CD4-positive, alpha-beta T cell (primary cell): ENCODE measurements around the gene PARD6G. TPM values are rescaled to one million over a fixed set of nuclear protein-coding genes. Genes with fewer than 3 reads are reported as not detected.
A peak's percentile ranks its signal among the peaks of the same experiment; 100 is the strongest.

ENCODE experiments used
- ATAC-seq: fragments of 200-7000 bp; cut with Tn5 transposase; one replicate; pipeline ENCODE4 v1.10.0; 2022; ENCODE audit warnings: mild to moderate bottlenecking; ENCODE audit not compliant: poor library complexity
- CTCF ChIA-PET: fragments of 350-600 bp; sonication (Branson Sonifier 250); formaldehyde crosslinking; loops from one replicate; lab custom pipeline; 2021; ENCODE audit warnings: antibody characterized with exemption, inconsistent platforms; lab: Charles Lee
- POLR2A ChIA-PET: fragments of 350-600 bp; sonication (Branson Sonifier 250); formaldehyde crosslinking; loops from one replicate; lab custom pipeline; 2021; ENCODE audit warnings: antibody characterized with exemption, inconsistent platforms; lab: Charles Lee
- DNase-seq, 14 experiments: peaks; one replicate each; pipeline ENCODE4 v3.0.0-alpha.2; 2013 to 2020; ENCODE audit warnings: mixed read lengths in 2 of 14
- H3K27ac ChIP-seq, 2 donors: one replicate each; pipeline versions ENCODE4 v1.5.1 to v1.7.0; 2013; ENCODE audit warnings: low read length in 2 of 2, low read depth in 1 of 2, mild to moderate bottlenecking in 1 of 2
- H3K27me3 ChIP-seq, 2 experiments: 1 replicate in 1 of 2; 2 replicates in 1 of 2; pipeline versions ENCODE4 v1.6.1 to v1.7.0; 2013; ENCODE audit warnings: low read length in 2 of 2, control low read depth in 1 of 2, mild to moderate bottlenecking in 1 of 2, moderate library complexity in 1 of 2; ENCODE audit not compliant: insufficient read depth in 2 of 2, control insufficient read depth in 1 of 2
- H3K36me3 ChIP-seq: one replicate; pipeline ENCODE4 v1.6.1; 2013; ENCODE audit warnings: low read length, control low read depth; ENCODE audit not compliant: insufficient read depth
- H3K4me1 ChIP-seq: one replicate; pipeline ENCODE4 v1.6.1; 2013; ENCODE audit warnings: low read length, control low read depth; ENCODE audit not compliant: insufficient read depth
- H3K4me3 ChIP-seq: one replicate; pipeline ENCODE4 v1.5.1; 2013; ENCODE audit warnings: mild to moderate bottlenecking, low read length, moderate library complexity
- H3K9me3 ChIP-seq, 2 experiments: 1 replicate in 1 of 2; 2 replicates in 1 of 2; pipeline versions ENCODE4 v1.6.1 to v1.7.0; 2013; ENCODE audit warnings: low read length in 2 of 2, mild to moderate bottlenecking in 2 of 2, control low read depth in 1 of 2, moderate library complexity in 1 of 2; ENCODE audit not compliant: control insufficient read depth in 1 of 2, insufficient read depth in 1 of 2
- H3K27ac Mint-ChIP-seq: one replicate; pipeline ENCODE4 v1.8.0; 2020; ENCODE audit warnings: mixed read lengths
- H3K27me3 Mint-ChIP-seq: one replicate; pipeline ENCODE4 v1.8.0; 2021; ENCODE audit warnings: mixed read lengths
- H3K36me3 Mint-ChIP-seq: one replicate; pipeline ENCODE4 v1.8.0; 2021; ENCODE audit warnings: low read depth, mixed read lengths
- H3K4me1 Mint-ChIP-seq: one replicate; pipeline ENCODE4 v1.8.0; 2021; ENCODE audit warnings: low read depth, mixed read lengths
- H3K4me3 Mint-ChIP-seq: one replicate; pipeline ENCODE4 v1.8.0; 2020; ENCODE audit warnings: mild to moderate bottlenecking, mixed read lengths
- H3K9me3 Mint-ChIP-seq: one replicate; pipeline ENCODE4 v1.8.0; 2020; ENCODE audit warnings: mixed read lengths
- intact Hi-C, 2 experiments: fragments of 100-400 bp; cut with DNase I in 1 of 2; cut with micrococcal nuclease in 1 of 2; formaldehyde crosslinking; loops; one replicate each; pipeline versions ENCODE4 v1.15.1 to v1.9.0; 2023 to 2025; cut with DNase I, micrococcal nuclease
- total RNA-seq, 174 experiments: library from RNA in 2 of 174; stranded (reverse) in 2 of 174; gene quantifications; one replicate each; pipeline ENCODE4 v1.2.3 and lab custom pipeline; 2021 to 2026
- TF ChIP-seq, protein P1 (sequence below): fragments of 200-600 bp; IDR thresholded peaks from one replicate; pipeline ENCODE4 v1.8.0; 2022; ENCODE audit warnings: antibody characterized with exemption, mild to moderate bottlenecking

PARD6G gene
- total RNA-seq, 2 experiments from 2014 or later: 0.38 to 1.1 TPM

DNA sequence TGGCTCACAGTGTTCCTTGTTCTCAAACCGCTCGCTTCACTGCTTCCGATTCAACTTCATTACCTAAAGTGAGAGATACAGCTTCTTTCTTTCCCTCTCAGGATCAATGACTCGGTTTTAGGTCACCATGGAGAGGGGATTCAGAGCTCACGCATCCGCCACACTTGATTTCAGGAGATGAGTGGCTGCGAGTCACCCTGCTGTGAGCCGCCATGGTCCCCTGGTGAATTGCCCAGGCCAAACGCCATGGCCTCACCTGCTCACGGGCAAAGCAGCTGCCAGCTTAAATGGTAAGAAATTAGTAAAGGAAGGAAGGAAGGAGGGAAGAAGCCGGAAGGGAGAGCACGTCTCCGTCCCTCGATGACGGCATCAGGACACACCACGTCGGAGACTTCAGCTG, 77.7 kb downstream of the PARD6G start:
- peaks cover 44% of the 10 kb centered on the region for H3K27me3 Mint-ChIP-seq
- ATAC-seq (no peak), DNase-seq (no peak)
- intact Hi-C loops: no loop called here
- Histone ChIP-seq H3K27ac (no peak overlapping the region), H3K9me3 (peaks cover 6 to 19% of the 10 kb centered on the region in 2 experiments), H3K4me1 (peaks cover 30% of the 10 kb centered on the region), H3K4me3 (no peak overlapping the region), H3K36me3 (no peaks in the 10 kb centered on the region), H3K27me3 (peaks cover 23 to 25% of the 10 kb centered on the region in 2 experiments)
- CTCF ChIA-PET: no interaction called here
- TF ChIP-seq, protein P1, sequence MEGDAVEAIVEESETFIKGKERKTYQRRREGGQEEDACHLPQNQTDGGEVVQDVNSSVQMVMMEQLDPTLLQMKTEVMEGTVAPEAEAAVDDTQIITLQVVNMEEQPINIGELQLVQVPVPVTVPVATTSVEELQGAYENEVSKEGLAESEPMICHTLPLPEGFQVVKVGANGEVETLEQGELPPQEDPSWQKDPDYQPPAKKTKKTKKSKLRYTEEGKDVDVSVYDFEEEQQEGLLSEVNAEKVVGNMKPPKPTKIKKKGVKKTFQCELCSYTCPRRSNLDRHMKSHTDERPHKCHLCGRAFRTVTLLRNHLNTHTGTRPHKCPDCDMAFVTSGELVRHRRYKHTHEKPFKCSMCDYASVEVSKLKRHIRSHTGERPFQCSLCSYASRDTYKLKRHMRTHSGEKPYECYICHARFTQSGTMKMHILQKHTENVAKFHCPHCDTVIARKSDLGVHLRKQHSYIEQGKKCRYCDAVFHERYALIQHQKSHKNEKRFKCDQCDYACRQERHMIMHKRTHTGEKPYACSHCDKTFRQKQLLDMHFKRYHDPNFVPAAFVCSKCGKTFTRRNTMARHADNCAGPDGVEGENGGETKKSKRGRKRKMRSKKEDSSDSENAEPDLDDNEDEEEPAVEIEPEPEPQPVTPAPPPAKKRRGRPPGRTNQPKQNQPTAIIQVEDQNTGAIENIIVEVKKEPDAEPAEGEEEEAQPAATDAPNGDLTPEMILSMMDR: no peak
- POLR2A ChIA-PET: no interaction called here
- H3K9me3 Mint-ChIP-seq: peaks cover 2% of the 10 kb centered on the region
- H3K27ac Mint-ChIP-seq: no peak overlapping the region
- H3K4me1 Mint-ChIP-seq: no peaks in the 10 kb centered on the region
- no peak overlapping the region for H3K4me3 Mint-ChIP-seq
- H3K36me3 Mint-ChIP-seq: no peaks in the 10 kb centered on the region

DNA sequence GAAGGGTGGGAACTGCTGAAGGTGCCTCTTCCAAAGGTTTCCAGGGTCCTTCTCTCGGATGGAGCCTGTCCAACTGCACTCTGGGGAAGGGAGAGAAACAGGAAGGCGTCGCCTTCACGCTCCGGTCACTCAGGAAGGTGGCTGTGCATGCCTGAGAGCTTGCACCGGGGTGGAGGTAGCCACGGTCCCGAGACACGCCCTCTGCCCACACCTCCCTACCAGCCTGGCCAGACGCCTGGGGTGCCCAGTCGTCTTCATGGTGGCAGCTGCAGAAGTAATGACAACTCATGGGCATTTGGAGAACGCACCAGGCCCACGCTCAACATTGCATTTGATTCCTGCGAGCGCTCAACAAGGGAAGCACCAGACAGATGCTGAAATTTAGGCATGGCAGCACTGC, 78.3 kb downstream of the PARD6G start:
- H3K27ac ChIP-seq: no peak overlapping the region
- ATAC-seq (no peak), DNase-seq (no peak)
- no peaks in the 10 kb centered on the region for H3K4me1 Mint-ChIP-seq
- intact Hi-C loops: no loop called here
- ChIA-PET CTCF (interaction anchor here (0.7 kb wide), 1 partner anchor 44 kb away, joined by 3 read pairs; no protein-coding TSS in a partner anchor), POLR2A (no interaction called here)
- no peaks in the 10 kb centered on the region for H3K36me3 ChIP-seq
- peaks cover 4% of the 10 kb centered on the region for H3K9me3 Mint-ChIP-seq
- TF ChIP-seq, protein P1: no peak
- H3K9me3 ChIP-seq: peaks cover 12 to 25% of the 10 kb centered on the region in 2 experiments
- no peak overlapping the region for H3K27ac Mint-ChIP-seq
- H3K4me3 Mint-ChIP-seq: no peak overlapping the region
- H3K27me3 ChIP-seq: peaks cover 23 to 27% of the 10 kb centered on the region in 2 experiments
- peaks cover 23% of the 10 kb centered on the region for H3K4me1 ChIP-seq
- H3K36me3 Mint-ChIP-seq: no peaks in the 10 kb centered on the region
- peaks cover 49% of the 10 kb centered on the region for H3K27me3 Mint-ChIP-seq
- H3K4me3 ChIP-seq: no peak overlapping the region

DNA sequence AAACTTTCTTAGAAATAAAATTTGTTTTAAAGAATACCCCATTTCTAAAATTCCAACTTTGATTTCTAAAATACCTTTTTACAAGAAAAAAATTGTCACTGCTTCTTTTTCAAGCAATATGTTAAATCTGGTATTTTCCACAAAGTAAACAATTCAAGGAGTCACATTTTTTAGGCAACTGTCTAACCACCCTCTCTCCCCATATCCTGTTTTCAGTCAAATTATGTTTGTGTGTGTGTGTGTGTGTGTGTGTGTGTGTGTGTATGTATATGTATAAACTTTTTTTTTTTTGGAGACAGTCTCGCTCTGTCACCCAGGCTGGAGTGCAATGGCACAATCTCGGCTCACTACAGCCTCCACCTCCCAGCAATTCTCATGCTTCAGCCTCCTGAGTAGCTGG, 79.0 kb downstream of the PARD6G start:
- Mint-ChIP-seq H3K36me3 (no peaks in the 10 kb centered on the region), H3K9me3 (peaks cover 4% of the 10 kb centered on the region), H3K4me3 (no peak overlapping the region), H3K4me1 (no peaks in the 10 kb centered on the region), H3K27me3 (peaks cover 54% of the 10 kb centered on the region), H3K27ac (no peak overlapping the region)
- ATAC-seq (no peak), DNase-seq (peak in 1 of 14 experiments; percentile 12)
- H3K27ac ChIP-seq: no peak overlapping the region
- H3K9me3 ChIP-seq: peaks cover 12 to 32% of the 10 kb centered on the region in 2 experiments
- H3K4me3 ChIP-seq: no peak overlapping the region
- CTCF ChIA-PET: interaction anchor here (0.7 kb wide), 1 partner anchor 43 kb away, joined by 3 read pairs; no protein-coding TSS in a partner anchor
- H3K36me3 ChIP-seq: no peaks in the 10 kb centered on the region
- peaks cover 25 to 28% of the 10 kb centered on the region in 2 experiments for H3K27me3 ChIP-seq
- TF ChIP-seq, protein P1: no peak
- intact Hi-C loops: no loop called here
- POLR2A ChIA-PET: no interaction called here
- H3K4me1 ChIP-seq: peaks cover 20% of the 10 kb centered on the region
